ENCODE results near the gene BCL10.

DNA sequence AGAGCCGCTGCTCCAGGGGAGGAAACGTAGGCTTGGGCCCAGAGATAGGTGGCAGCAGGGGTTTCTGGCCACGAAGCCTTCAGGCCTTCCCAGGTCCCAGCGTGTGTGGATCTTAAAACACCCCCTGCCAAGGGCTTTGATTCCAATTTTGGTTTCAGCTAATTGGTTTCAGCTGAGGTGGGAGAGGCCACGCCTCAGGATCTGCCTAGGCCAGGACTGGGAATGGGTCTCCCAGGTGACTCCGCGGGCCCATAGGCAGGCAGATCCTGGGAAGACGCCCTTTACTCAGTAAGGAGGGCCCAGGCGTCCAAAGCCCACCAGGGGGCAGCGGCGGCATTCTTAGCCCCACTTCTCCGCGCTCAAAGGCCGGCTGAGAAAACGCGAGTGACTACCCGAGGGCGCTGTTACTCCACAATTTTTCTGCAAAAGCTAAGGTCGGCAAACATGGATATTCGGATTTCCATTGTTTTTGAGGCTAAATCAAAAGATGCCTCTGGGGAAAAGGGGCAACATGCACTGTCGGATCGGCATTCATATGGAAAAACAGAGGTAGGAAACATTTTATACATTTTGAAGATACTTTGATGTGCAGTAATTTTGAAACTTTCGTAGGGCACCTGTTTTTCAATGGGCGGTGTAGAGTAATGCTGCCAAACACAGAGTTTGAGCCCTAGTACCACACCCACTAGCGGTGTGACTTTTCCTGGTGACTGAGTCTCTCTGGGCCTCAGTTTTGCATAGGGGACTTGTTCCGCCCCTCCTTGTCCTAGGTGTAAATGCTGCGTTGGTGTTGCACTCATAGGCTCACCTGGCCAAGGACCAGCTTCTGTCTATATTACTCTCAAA, 31.8 kb upstream of the BCL10 start:
- TF ChIP-seq, protein P1, sequence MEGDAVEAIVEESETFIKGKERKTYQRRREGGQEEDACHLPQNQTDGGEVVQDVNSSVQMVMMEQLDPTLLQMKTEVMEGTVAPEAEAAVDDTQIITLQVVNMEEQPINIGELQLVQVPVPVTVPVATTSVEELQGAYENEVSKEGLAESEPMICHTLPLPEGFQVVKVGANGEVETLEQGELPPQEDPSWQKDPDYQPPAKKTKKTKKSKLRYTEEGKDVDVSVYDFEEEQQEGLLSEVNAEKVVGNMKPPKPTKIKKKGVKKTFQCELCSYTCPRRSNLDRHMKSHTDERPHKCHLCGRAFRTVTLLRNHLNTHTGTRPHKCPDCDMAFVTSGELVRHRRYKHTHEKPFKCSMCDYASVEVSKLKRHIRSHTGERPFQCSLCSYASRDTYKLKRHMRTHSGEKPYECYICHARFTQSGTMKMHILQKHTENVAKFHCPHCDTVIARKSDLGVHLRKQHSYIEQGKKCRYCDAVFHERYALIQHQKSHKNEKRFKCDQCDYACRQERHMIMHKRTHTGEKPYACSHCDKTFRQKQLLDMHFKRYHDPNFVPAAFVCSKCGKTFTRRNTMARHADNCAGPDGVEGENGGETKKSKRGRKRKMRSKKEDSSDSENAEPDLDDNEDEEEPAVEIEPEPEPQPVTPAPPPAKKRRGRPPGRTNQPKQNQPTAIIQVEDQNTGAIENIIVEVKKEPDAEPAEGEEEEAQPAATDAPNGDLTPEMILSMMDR (IDR thresholded peaks at IDR 0.05) = peak; percentile 98 to 100 (median 98)
- no peak for TF ChIP-seq POLR2A (IDR thresholded peaks at IDR 0.05)

Data from uterus (tissue), 2 donors.